ENCODE results near the gene NKX6-1. TPM values are rescaled to one million over a fixed set of nuclear protein-coding genes. Genes with fewer than 3 reads are reported as not detected.

The NKX6-1 gene
- total and polyA plus RNA-seq, 9 of the 15 experiments (the other 6 are each of a cell fraction or from before 2014, with no cell fraction given): not detected

GRCh38 chr4:84483688-84484087, 15.4 kb downstream of the NKX6-1 start:
- Histone ChIP-seq H3K4me1 (replicated peaks in 1 of 2; ENCODE audit: control insufficient read depth in 2 of 2, insufficient read depth in 2 of 2, low read length in 2 of 2) (peaks cover 0 to 8% of the 10 kb centered on the region in 2 experiments; a peak in 1 of 5 replicates), H3K9me1 (ENCODE audit: control insufficient read depth, insufficient read depth, low read length) (peaks cover 2% of the 10 kb centered on the region), H3K9me3 (replicated peaks; ENCODE audit: control insufficient read depth, insufficient read depth, low read depth, low read length) (no peaks in the 10 kb centered on the region), H3K4me3 (no peak overlapping the region), H4K20me1 (replicated peaks; ENCODE audit: control insufficient read depth, insufficient read depth, low read length) (no peaks in the 10 kb centered on the region), H3K27ac (ENCODE audit: extremely low read depth, low read depth, low read length) (no peak overlapping the region), H2AFZ (ENCODE audit: low read depth, low read length) (no peak overlapping the region), H3K27me3 (ENCODE audit: control insufficient read depth in 2 of 2, insufficient read depth in 2 of 2, low read length in 2 of 2) (peaks cover 2 to 22% of the 10 kb centered on the region in 2 experiments; a peak in 2 of 5 replicates), H3K79me2 (ENCODE audit: control insufficient read depth, insufficient read depth, low read length) (no peaks in the 10 kb centered on the region), H3K9ac (ENCODE audit: insufficient read depth in 1 of 2, low read depth in 2 of 2, low read length in 2 of 2) (no peak overlapping the region), H3K4me2 (ENCODE audit: insufficient read depth, low read length) (no peak overlapping the region), H3K36me3 (ENCODE audit: control insufficient read depth, insufficient read depth, low read length) (no peaks in the 10 kb centered on the region)
- TF ChIP-seq SP1 (CRISPR knock-in tag; IDR thresholded peaks at IDR 0.05) (no peak), PKNOX1 (IDR thresholded peaks at IDR 0.05) (no peak)
- intact Hi-C loops (cut with micrococcal nuclease): no loop called here
- ChIA-PET CTCF (ENCODE audit: low intra/inter-chr PET ratio) (no interaction called here), POLR2A (no interaction called here)
- no peak for DNase-seq (ENCODE audit: extremely low read depth in 1 of 4, low spot score in 3 of 4)
- no peak for ATAC-seq
- no peak for FAIRE-seq
- BruUV-seq (replicated peaks): no TSS peak
- in situ Hi-C loops (cut with MboI): no loop called here
- 26% methylated on average over 20 of the region's 20 CpGs for WGBS (ENCODE audit: insufficient coverage, low coverage, missing lambda C conversion rate)

- Histone ChIP-seq H3K4me2 (ENCODE audit: insufficient read depth, low read length) (no peak overlapping the region), H2AFZ (ENCODE audit: low read depth, low read length) (no peak overlapping the region), H3K27ac (ENCODE audit: extremely low read depth, low read depth, low read length) (no peak overlapping the region), H3K4me1 (replicated peaks in 1 of 2; ENCODE audit: control insufficient read depth in 2 of 2, insufficient read depth in 2 of 2, low read length in 2 of 2) (peaks cover 0 to 8% of the 10 kb centered on the region in 2 experiments; a peak in 1 of 5 replicates), H4K20me1 (replicated peaks; ENCODE audit: control insufficient read depth, insufficient read depth, low read length) (no peaks in the 10 kb centered on the region), H3K79me2 (ENCODE audit: control insufficient read depth, insufficient read depth, low read length) (no peaks in the 10 kb centered on the region), H3K4me3 (no peak overlapping the region), H3K9me3 (replicated peaks; ENCODE audit: control insufficient read depth, insufficient read depth, low read depth, low read length) (no peaks in the 10 kb centered on the region), H3K9ac (ENCODE audit: insufficient read depth in 1 of 2, low read depth in 2 of 2, low read length in 2 of 2) (no peak overlapping the region), H3K9me1 (ENCODE audit: control insufficient read depth, insufficient read depth, low read length) (peaks cover 2% of the 10 kb centered on the region), H3K36me3 (ENCODE audit: control insufficient read depth, insufficient read depth, low read length) (no peaks in the 10 kb centered on the region), H3K27me3 (ENCODE audit: control insufficient read depth in 2 of 2, insufficient read depth in 2 of 2, low read length in 2 of 2) (peaks cover 2 to 22% of the 10 kb centered on the region in 2 experiments; a peak in 2 of 5 replicates)
- ChIA-PET POLR2A (no interaction called here), CTCF (ENCODE audit: low intra/inter-chr PET ratio) (no interaction called here)
- no TSS peak for BruUV-seq (replicated peaks)
- DNase-seq (ENCODE audit: extremely low read depth in 1 of 4, low spot score in 3 of 4): no peak
- intact Hi-C loops (cut with micrococcal nuclease): no loop called here
- in situ Hi-C loops (cut with MboI): no loop called here
- ATAC-seq: peak; percentile 68
- no peak for FAIRE-seq
- WGBS (ENCODE audit: insufficient coverage, low coverage, missing lambda C conversion rate): 42% methylated on average over 62 of the region's 69 CpGs
- peak; percentile 28 to 80 (median 35); a peak in 4 of 6 replicates for TF ChIP-seq CTCF (IDR thresholded peaks at IDR 0.05 in 2 of 3, conservative IDR thresholded peaks at IDR 0.05 in 1 of 3; ENCODE audit: insufficient read depth in 2 of 3, low read depth in 1 of 3, low read length in 3 of 3)
- peak; percentile 49; the same call in 1 of the 2 replicates for TF ChIP-seq ZBTB33 (CRISPR knock-in tag; IDR thresholded peaks at IDR 0.05)
Observed at GRCh38 chr4:84482564-84483563, 16.2 kb downstream of the NKX6-1 start.
